GM18511 (cell line): Measurements from ENCODE around the gene NPR2.

Experiments used
- ATAC-seq: cut with Tn5 transposase; IDR thresholded peaks from one replicate; pipeline ENCODE4 v1.9.1; 2021; ENCODE audit warnings: mild to moderate bottlenecking, moderate library complexity; ENCODE audit not compliant: unreplicated experiment

Gene NPR2

GRCh38 chr9:35852876-35853865 lies 61.8 kb downstream of the NPR2 start:
- ATAC-seq: no peak

- ATAC-seq: no peak
These were observed 62.8 kb downstream of the NPR2 start for GRCh38 chr9:35854091-35854762.

- no peak for ATAC-seq
These were observed 64.8 kb downstream of the NPR2 start for GRCh38 chr9:35856206-35856605.

GRCh38 chr9:35856882-35857281 lies 65.5 kb downstream of the NPR2 start:
- no peak for ATAC-seq

GRCh38 chr9:35858458-35858857 lies 67.1 kb downstream of the NPR2 start:
- no peak for ATAC-seq
